K562 (cell line): ENCODE results near the gene DIPK2A. TPM values are rescaled to one million over a fixed set of nuclear protein-coding genes. Genes with fewer than 3 reads are reported as not detected.

ENCODE experiments used
- FOXJ3 ChIP-seq: sonication (generic); formaldehyde crosslinking; IDR thresholded peaks from 2 replicates; pipeline ENCODE4 v1.4.0; 2020; ENCODE audit warnings: mild to moderate bottlenecking, missing genetic modification reagents
- FOXM1 ChIP-seq, 2 experiments: fragments of 450-650 bp in 1 of 2; sonication (generic) in 1 of 2; formaldehyde crosslinking in 1 of 2; IDR thresholded peaks; 2 replicates each; pipeline versions ENCODE4 v1.6.1 to v1.9.0; 2017 to 2022; ENCODE audit warnings: low read depth in 2 of 2, mild to moderate bottlenecking in 2 of 2, missing genetic modification reagents in 1 of 2, moderate library complexity in 1 of 2
- GABPB1 ChIP-seq: sonication (generic); formaldehyde crosslinking; IDR thresholded peaks from 2 replicates; pipeline ENCODE4 v1.8.0; 2022; ENCODE audit warnings: mild to moderate bottlenecking, missing genetic modification reagents
- LARP7 ChIP-seq: fragments of 450-650 bp; IDR thresholded peaks from 2 replicates; pipeline ENCODE4 v1.6.1; 2016
- MTA3 ChIP-seq: fragments of 450-650 bp; formaldehyde crosslinking; IDR thresholded peaks from 2 replicates; pipeline ENCODE4 v1.6.1; 2017; ENCODE audit warnings: mild to moderate bottlenecking, borderline replicate concordance
- STAT6 ChIP-seq: sonication (generic); formaldehyde crosslinking; IDR thresholded peaks from 2 replicates; pipeline ENCODE4 v1.8.1; 2023; ENCODE audit warnings: mild to moderate bottlenecking, missing genetic modification reagents
- TBP ChIP-seq: optimal IDR thresholded peaks from 2 replicates; pipeline ENCODE3; 2011; ENCODE audit warnings: low read depth, low read length, improper control_type of control experiment
- ZNF644 ChIP-seq: fragments of 200-800 bp; sonication (Bioruptor generic); IDR thresholded peaks from 2 replicates; pipeline ENCODE4 v1.6.1; 2016; ENCODE audit warnings: low read depth, missing genetic modification characterization, missing compliant biosample characterization
- polyA plus RNA-seq, 8 experiments: library from polyadenylated mRNA; depleted of rRNA in 4 of 8; stranded (reverse) in 5 of 8; unstranded in 3 of 8; fragments of >200 nt; fragmentation: Nextera tagmentation in 2 of 8; fragmentation: Illumina TruSeq in 1 of 8; extraction: Ambion mirVana in 2 of 8; extraction: Trizol in 1 of 8; gene quantifications; 2 replicates each; pipeline versions ENCODE4 v1.2.1 to v1.2.3, GENCODE V29; 2011 to 2014; ENCODE audit warnings: inconsistent platforms in 1 of 8, missing spikeins in 1 of 8
- total RNA-seq, 7 experiments: library from RNA; depleted of rRNA in 6 of 7; stranded (reverse); fragments of >200 nt in 6 of 7; fragmentation: Illumina TruSeq in 2 of 7; extraction: Trizol in 2 of 7; gene quantifications; 2 replicates each; pipeline versions ENCODE4 v1.2.1 to v1.2.3, GENCODE V29; 2011 to 2021; ENCODE audit warnings: low replicate concordance in 1 of 7
- TF ChIP-seq, protein P1 (sequence below), 2 experiments: fragments of 450-650 bp; conservative IDR thresholded peaks; 2 replicates each; pipeline ENCODE4 v1.6.1; 2017; ENCODE audit warnings: mild to moderate bottlenecking in 2 of 2, moderate library complexity in 2 of 2
- TF ChIP-seq, protein P2 (sequence below): fragments of 250-450 bp; sonication (Bioruptor Pico); IDR thresholded peaks from 2 replicates; pipeline ENCODE4 v1.5.0; 2022; ENCODE audit warnings: mild to moderate bottlenecking
- TF ChIP-seq, protein P3 (sequence below), 2 experiments: IDR thresholded peaks; 2 replicates each; pipeline ENCODE4 v1.6.1; 2011; ENCODE audit warnings: borderline replicate concordance in 1 of 2, control low read depth in 1 of 2, low read depth in 1 of 2, low read length in 1 of 2, mild to moderate bottlenecking in 1 of 2, mixed read lengths in 1 of 2, moderate library complexity in 1 of 2; ENCODE audit not compliant: insufficient read depth in 1 of 2, insufficient read length in 1 of 2, poor library complexity in 1 of 2, severe bottlenecking in 1 of 2; ENCODE audit errors: extremely low read depth in 1 of 2
- TF ChIP-seq, protein P4 (sequence below): fragments of 250-450 bp; sonication (Bioruptor Pico); IDR thresholded peaks from 2 replicates; pipeline ENCODE4 v1.5.0; 2021; ENCODE audit warnings: mild to moderate bottlenecking, borderline replicate concordance
- TF ChIP-seq, protein P5 (sequence below): sonication (generic); formaldehyde crosslinking; IDR thresholded peaks from 2 replicates; pipeline ENCODE4 v1.5.0; 2020; ENCODE audit warnings: missing genetic modification reagents

The DIPK2A gene
- total and polyA plus RNA-seq, 9 of the 15 experiments (the other 6 are each of a cell fraction or from before 2014, with no cell fraction given) = 3.3 to 15.7 (median 7.8) TPM

DNA sequence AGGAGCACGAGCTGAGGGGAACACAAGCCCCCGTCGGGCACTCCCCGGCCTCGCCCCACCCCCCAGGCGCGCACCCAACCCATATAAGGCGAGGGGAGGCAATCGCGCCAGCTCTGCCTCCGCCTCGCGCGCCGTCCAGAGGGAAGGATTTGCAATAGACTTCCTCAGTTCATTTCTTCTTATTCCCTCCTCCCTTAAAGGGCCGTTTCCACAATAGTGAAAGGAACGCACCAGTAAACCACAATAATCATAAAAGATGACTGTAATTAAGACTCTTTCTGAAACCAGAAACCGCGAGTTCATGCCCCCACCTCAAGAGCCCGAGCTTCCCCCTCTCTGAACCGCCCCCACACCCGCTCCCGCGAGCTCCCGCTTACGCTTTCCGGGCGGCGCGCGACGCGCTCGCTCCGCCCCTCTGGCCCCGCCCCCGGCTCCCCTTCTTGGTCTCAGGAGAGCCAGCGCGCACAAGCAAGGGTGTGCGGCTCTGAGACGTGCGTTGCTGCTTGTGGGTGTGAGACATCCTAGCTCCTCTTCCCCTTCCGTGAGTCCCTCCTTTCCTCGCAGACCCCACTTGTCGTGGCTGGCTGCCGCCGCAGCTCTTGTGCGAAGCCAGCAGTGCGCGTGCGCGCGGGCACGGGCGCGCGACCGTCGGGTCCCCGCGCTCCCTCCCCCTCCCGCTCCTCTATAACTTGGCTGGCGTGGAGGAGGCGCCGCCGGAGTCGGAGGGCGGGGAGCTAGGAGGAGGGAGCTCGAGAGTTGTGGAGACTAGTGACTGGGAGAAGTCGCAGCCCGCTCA is at the start of gene DIPK2A (continued):
- TF ChIP-seq, protein P1, sequence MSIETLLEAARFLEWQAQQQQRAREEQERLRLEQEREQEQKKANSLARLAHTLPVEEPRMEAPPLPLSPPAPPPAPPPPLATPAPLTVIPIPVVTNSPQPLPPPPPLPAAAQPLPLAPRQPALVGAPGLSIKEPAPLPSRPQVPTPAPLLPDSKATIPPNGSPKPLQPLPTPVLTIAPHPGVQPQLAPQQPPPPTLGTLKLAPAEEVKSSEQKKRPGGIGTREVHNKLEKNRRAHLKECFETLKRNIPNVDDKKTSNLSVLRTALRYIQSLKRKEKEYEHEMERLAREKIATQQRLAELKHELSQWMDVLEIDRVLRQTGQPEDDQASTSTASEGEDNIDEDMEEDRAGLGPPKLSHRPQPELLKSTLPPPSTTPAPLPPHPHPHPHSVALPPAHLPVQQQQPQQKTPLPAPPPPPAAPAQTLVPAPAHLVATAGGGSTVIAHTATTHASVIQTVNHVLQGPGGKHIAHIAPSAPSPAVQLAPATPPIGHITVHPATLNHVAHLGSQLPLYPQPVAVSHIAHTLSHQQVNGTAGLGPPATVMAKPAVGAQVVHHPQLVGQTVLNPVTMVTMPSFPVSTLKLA (conservative IDR thresholded peaks at IDR 0.05) = peak; percentile 67 to 77
- TF ChIP-seq GABPB1 (0 out of 2 replicates have a peak, but pooled peaks have one; percentile 32), MTA3 (peak; percentile 50; the same call in 1 of the 2 replicates), STAT6 (CRISPR knock-in tag) (no peak), TBP (peak; percentile 96), FOXJ3 (no peak), LARP7 (no peak), FOXM1 (IDR thresholded peaks at IDR 0.05; ENCODE audit: low read depth) (no peak; the same call in 1 of the 2 replicates), FOXM1 (CRISPR knock-in tag; IDR thresholded peaks at IDR 0.05; ENCODE audit: low read depth) (no peak), ZNF644 (tag) (peak; percentile 81)
- TF ChIP-seq, protein P2, sequence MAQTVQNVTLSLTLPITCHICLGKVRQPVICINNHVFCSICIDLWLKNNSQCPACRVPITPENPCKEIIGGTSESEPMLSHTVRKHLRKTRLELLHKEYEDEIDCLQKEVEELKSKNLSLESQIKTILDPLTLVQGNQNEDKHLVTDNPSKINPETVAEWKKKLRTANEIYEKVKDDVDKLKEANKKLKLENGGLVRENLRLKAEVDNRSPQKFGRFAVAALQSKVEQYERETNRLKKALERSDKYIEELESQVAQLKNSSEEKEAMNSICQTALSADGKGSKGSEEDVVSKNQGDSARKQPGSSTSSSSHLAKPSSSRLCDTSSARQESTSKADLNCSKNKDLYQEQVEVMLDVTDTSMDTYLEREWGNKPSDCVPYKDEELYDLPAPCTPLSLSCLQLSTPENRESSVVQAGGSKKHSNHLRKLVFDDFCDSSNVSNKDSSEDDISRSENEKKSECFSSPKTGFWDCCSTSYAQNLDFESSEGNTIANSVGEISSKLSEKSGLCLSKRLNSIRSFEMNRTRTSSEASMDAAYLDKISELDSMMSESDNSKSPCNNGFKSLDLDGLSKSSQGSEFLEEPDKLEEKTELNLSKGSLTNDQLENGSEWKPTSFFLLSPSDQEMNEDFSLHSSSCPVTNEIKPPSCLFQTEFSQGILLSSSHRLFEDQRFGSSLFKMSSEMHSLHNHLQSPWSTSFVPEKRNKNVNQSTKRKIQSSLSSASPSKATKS (CRISPR knock-in tag) = no peak
- TF ChIP-seq, protein P3, sequence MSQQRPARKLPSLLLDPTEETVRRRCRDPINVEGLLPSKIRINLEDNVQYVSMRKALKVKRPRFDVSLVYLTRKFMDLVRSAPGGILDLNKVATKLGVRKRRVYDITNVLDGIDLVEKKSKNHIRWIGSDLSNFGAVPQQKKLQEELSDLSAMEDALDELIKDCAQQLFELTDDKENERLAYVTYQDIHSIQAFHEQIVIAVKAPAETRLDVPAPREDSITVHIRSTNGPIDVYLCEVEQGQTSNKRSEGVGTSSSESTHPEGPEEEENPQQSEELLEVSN (IDR thresholded peaks at IDR 0.05; ENCODE audit: borderline replicate concordance in 1 of 2, extremely low read depth in 1 of 2, insufficient read depth in 1 of 2, insufficient read length in 1 of 2, low read depth in 1 of 2, low read length in 1 of 2, poor library complexity in 1 of 2, severe bottlenecking in 1 of 2) = peak in 1 of 2 experiments; percentile 59
- TF ChIP-seq, protein P4, sequence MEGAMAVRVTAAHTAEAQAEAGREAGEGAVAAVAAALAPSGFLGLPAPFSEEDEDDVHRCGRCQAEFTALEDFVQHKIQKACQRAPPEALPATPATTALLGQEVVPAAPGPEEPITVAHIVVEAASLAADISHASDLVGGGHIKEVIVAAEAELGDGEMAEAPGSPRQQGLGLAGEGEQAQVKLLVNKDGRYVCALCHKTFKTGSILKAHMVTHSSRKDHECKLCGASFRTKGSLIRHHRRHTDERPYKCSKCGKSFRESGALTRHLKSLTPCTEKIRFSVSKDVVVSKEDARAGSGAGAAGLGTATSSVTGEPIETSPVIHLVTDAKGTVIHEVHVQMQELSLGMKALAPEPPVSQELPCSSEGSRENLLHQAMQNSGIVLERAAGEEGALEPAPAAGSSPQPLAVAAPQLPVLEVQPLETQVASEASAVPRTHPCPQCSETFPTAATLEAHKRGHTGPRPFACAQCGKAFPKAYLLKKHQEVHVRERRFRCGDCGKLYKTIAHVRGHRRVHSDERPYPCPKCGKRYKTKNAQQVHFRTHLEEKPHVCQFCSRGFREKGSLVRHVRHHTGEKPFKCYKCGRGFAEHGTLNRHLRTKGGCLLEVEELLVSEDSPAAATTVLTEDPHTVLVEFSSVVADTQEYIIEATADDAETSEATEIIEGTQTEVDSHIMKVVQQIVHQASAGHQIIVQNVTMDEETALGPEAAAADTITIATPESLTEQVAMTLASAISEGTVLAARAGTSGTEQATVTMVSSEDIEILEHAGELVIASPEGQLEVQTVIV = no peak
- TF ChIP-seq, protein P5, sequence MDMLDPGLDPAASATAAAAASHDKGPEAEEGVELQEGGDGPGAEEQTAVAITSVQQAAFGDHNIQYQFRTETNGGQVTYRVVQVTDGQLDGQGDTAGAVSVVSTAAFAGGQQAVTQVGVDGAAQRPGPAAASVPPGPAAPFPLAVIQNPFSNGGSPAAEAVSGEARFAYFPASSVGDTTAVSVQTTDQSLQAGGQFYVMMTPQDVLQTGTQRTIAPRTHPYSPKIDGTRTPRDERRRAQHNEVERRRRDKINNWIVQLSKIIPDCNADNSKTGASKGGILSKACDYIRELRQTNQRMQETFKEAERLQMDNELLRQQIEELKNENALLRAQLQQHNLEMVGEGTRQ (CRISPR knock-in tag) = no peak
